ENCODE measurements around the gene MRPL36.

DNA sequence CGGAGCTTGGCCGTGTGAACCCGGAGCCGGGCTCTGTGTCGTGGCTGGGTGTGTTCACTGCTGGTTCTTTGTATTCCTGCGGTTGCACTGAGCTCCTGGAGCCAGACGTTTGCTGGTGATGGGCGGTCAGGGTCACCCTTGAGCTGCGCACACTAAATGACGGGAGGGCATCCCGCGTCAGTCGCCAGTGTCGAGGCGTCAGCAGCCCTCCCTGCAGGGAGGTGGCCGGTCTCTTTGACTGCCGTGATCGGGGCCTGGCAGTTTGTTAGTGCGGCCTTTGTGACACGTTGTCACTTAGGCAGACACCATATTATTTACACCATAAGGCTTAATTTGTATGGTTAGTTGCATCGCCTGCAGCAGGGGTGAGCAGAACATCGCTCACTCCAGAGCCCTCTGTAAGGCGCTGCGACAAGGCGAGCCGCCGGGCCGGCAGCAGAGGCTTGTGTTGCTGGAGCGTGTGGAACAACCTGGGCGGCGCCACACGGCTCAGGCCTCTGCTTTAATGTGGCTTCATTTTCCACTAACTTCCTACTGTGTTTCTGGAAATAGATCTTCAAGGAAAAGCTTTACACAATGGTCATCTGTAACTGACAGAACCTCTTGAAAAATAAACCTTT lies 9.9 kb upstream of the MRPL36 start:
- TF ChIP-seq SP1 (IDR thresholded peaks at IDR 0.05) (no peak), TAF1 (conservative IDR thresholded peaks at IDR 0.05) (no peak), JUND (IDR thresholded peaks at IDR 0.05) (no peak), GABPA (IDR thresholded peaks at IDR 0.05 in 1 of 2, conservative IDR thresholded peaks at IDR 0.05 in 1 of 2) (no peak), RAD21 (IDR thresholded peaks at IDR 0.05) (no peak), RXRA (IDR thresholded peaks at IDR 0.05) (no peak), YY1 (IDR thresholded peaks at IDR 0.05) (no peak)
- TF ChIP-seq, protein P1, sequence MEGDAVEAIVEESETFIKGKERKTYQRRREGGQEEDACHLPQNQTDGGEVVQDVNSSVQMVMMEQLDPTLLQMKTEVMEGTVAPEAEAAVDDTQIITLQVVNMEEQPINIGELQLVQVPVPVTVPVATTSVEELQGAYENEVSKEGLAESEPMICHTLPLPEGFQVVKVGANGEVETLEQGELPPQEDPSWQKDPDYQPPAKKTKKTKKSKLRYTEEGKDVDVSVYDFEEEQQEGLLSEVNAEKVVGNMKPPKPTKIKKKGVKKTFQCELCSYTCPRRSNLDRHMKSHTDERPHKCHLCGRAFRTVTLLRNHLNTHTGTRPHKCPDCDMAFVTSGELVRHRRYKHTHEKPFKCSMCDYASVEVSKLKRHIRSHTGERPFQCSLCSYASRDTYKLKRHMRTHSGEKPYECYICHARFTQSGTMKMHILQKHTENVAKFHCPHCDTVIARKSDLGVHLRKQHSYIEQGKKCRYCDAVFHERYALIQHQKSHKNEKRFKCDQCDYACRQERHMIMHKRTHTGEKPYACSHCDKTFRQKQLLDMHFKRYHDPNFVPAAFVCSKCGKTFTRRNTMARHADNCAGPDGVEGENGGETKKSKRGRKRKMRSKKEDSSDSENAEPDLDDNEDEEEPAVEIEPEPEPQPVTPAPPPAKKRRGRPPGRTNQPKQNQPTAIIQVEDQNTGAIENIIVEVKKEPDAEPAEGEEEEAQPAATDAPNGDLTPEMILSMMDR (IDR thresholded peaks at IDR 0.05; ENCODE audit: low read depth, low read length, missing input control), result no peak
- TF ChIP-seq, protein P2, sequence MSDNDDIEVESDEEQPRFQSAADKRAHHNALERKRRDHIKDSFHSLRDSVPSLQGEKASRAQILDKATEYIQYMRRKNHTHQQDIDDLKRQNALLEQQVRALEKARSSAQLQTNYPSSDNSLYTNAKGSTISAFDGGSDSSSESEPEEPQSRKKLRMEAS (IDR thresholded peaks at IDR 0.05), result no peak
- TF ChIP-seq, protein P3, sequence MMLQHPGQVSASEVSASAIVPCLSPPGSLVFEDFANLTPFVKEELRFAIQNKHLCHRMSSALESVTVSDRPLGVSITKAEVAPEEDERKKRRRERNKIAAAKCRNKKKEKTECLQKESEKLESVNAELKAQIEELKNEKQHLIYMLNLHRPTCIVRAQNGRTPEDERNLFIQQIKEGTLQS (IDR thresholded peaks at IDR 0.05), result no peak
- TF ChIP-seq, protein P4, sequence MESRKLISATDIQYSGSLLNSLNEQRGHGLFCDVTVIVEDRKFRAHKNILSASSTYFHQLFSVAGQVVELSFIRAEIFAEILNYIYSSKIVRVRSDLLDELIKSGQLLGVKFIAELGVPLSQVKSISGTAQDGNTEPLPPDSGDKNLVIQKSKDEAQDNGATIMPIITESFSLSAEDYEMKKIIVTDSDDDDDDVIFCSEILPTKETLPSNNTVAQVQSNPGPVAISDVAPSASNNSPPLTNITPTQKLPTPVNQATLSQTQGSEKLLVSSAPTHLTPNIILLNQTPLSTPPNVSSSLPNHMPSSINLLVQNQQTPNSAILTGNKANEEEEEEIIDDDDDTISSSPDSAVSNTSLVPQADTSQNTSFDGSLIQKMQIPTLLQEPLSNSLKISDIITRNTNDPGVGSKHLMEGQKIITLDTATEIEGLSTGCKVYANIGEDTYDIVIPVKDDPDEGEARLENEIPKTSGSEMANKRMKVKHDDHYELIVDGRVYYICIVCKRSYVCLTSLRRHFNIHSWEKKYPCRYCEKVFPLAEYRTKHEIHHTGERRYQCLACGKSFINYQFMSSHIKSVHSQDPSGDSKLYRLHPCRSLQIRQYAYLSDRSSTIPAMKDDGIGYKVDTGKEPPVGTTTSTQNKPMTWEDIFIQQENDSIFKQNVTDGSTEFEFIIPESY (IDR thresholded peaks at IDR 0.05), result no peak
